ENCODE results near the gene CD180.

Gene CD180

DNA sequence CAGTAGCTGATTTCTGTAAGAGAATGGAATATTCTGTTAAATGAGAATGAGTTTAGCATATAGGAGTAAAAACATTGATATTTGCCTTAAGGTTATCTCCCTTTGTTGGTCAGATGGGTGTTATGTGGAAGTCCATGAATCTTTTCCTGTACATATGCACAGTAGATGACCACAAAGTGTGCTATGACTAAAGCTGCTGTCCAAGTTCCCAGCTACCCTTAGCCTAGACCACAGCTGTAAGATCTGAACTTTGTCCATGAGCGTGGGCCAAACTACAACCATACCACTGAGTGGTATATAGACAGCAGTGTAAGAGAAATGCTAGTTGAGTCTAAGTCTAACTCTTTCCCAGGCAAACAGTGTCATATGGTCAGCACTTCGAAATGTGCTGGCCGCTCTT is 48.8 kb downstream of the CD180 start:
- no peak overlapping the region for H3K4me3 ChIP-seq (replicated peaks in 1 of 2; ENCODE audit: low read depth in 2 of 2, low read length in 2 of 2)
- TF ChIP-seq CTCF (IDR thresholded peaks at IDR 0.05; ENCODE audit: low read depth, low read length), result no peak
- DNase-seq (ENCODE audit: low read depth in 2 of 2), result peak; percentile 14 to 44

GRCh38 chr5:67146981-67147380 is 49.6 kb downstream of the CD180 start:
- no peak for DNase-seq (ENCODE audit: low read depth in 2 of 2)
- TF ChIP-seq CTCF (IDR thresholded peaks at IDR 0.05; ENCODE audit: low read depth, low read length), result no peak
- no peak overlapping the region for H3K4me3 ChIP-seq (replicated peaks in 1 of 2; ENCODE audit: low read depth in 2 of 2, low read length in 2 of 2)

- TF ChIP-seq CTCF (IDR thresholded peaks at IDR 0.05; ENCODE audit: low read depth, low read length), result no peak
- H3K4me3 ChIP-seq (replicated peaks in 1 of 2; ENCODE audit: low read depth in 2 of 2, low read length in 2 of 2), result no peak overlapping the region
- DNase-seq (ENCODE audit: low read depth in 2 of 2), result peak in 1 of 2 donors; percentile 53
Measured at GRCh38 chr5:67146574-67146973, 50.0 kb downstream of the CD180 start.

GRCh38 chr5:67144183-67144639 is 52.4 kb downstream of the CD180 start:
- no peak for TF ChIP-seq CTCF (IDR thresholded peaks at IDR 0.05; ENCODE audit: low read depth, low read length)
- no peak overlapping the region for H3K4me3 ChIP-seq (replicated peaks in 1 of 2; ENCODE audit: low read depth in 2 of 2, low read length in 2 of 2)
- DNase-seq (ENCODE audit: low read depth in 2 of 2), result no peak

GRCh38 chr5:67143549-67143948 is 53.0 kb downstream of the CD180 start:
- no peak overlapping the region for H3K4me3 ChIP-seq (replicated peaks in 1 of 2; ENCODE audit: low read depth in 2 of 2, low read length in 2 of 2)
- no peak for DNase-seq (ENCODE audit: low read depth in 2 of 2)
- no peak for TF ChIP-seq CTCF (IDR thresholded peaks at IDR 0.05; ENCODE audit: low read depth, low read length)

GRCh38 chr5:67142816-67143215 is 53.8 kb downstream of the CD180 start:
- TF ChIP-seq CTCF (IDR thresholded peaks at IDR 0.05; ENCODE audit: low read depth, low read length), result no peak
- DNase-seq (ENCODE audit: low read depth in 2 of 2), result no peak
- H3K4me3 ChIP-seq (replicated peaks in 1 of 2; ENCODE audit: low read depth in 2 of 2, low read length in 2 of 2), result no peak overlapping the region

GRCh38 chr5:67141644-67142043 is 55.0 kb downstream of the CD180 start:
- no peak for DNase-seq (ENCODE audit: low read depth in 2 of 2)
- no peak for TF ChIP-seq CTCF (IDR thresholded peaks at IDR 0.05; ENCODE audit: low read depth, low read length)
- H3K4me3 ChIP-seq (replicated peaks in 1 of 2; ENCODE audit: low read depth in 2 of 2, low read length in 2 of 2), result no peak overlapping the region

Data from cardiac fibroblast (primary cell).